Fibroblast of lung (primary cell): ENCODE data around the gene PKP1.

ENCODE experiments used
- EZH2 ChIP-seq: IDR thresholded peaks from 2 replicates; pipeline ENCODE4 v1.5.1; 2012; ENCODE audit warnings: low read length, control low read depth, mild to moderate bottlenecking; ENCODE audit errors: missing control alignments
- TF ChIP-seq, protein P1 (sequence below), 2 donors: IDR thresholded peaks in 1 of 2; conservative IDR thresholded peaks in 1 of 2; 1 replicate in 1 of 2; 2 replicates in 1 of 2; pipeline ENCODE4 v1.5.1; 2011 to 2012; ENCODE audit warnings: low read length in 2 of 2, control low read depth in 1 of 2, inconsistent platforms in 1 of 2, low read depth in 1 of 2, mild to moderate bottlenecking in 1 of 2

- TF ChIP-seq, protein P1, sequence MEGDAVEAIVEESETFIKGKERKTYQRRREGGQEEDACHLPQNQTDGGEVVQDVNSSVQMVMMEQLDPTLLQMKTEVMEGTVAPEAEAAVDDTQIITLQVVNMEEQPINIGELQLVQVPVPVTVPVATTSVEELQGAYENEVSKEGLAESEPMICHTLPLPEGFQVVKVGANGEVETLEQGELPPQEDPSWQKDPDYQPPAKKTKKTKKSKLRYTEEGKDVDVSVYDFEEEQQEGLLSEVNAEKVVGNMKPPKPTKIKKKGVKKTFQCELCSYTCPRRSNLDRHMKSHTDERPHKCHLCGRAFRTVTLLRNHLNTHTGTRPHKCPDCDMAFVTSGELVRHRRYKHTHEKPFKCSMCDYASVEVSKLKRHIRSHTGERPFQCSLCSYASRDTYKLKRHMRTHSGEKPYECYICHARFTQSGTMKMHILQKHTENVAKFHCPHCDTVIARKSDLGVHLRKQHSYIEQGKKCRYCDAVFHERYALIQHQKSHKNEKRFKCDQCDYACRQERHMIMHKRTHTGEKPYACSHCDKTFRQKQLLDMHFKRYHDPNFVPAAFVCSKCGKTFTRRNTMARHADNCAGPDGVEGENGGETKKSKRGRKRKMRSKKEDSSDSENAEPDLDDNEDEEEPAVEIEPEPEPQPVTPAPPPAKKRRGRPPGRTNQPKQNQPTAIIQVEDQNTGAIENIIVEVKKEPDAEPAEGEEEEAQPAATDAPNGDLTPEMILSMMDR (conservative IDR thresholded peaks at IDR 0.05 in 1 of 2, IDR thresholded peaks at IDR 0.05 in 1 of 2; ENCODE audit: low read depth in 1 of 2, low read length in 2 of 2) = no peak
- no peak for TF ChIP-seq EZH2
Observed at GRCh38 chr1:201264554-201264953, 18.8 kb upstream of the PKP1 start.
